GM12878 (cell line): ENCODE measurements around the gene CACUL1. TPM values are rescaled to one million over a fixed set of nuclear protein-coding genes. Genes with fewer than 3 reads are reported as not detected.

ENCODE experiments used
- ATAC-seq: fragments of 200-7000 bp; cut with Tn5 transposase; 3 replicates; pipeline ENCODE4 v1.9.1; 2020; ENCODE audit warnings: mild to moderate bottlenecking, moderate library complexity
- BruUV-seq: library from RNA; stranded (reverse); fragments of 400-500 nt; replicated peaks from 2 replicates; lab custom pipeline; 2021; lab: Mats Ljungman, UMichigan
- CTCF ChIA-PET: fragments of 300-600 bp; sonication (Branson Sonifier 250); formaldehyde crosslinking; extraction: SDS; loops from one replicate; lab custom pipeline; 2021; ENCODE audit warnings: inconsistent platforms; lab: Yijun Ruan, JAX
- POLR2A ChIA-PET: fragments of 350-600 bp; formaldehyde crosslinking; extraction: SDS; loops from one replicate; lab custom pipeline; 2021; ENCODE audit warnings: inconsistent platforms; lab: Charles Lee
- RAD21 ChIA-PET: fragments of 300-600 bp; sonication (Branson Sonifier 250); formaldehyde crosslinking; loops from one replicate; lab custom pipeline; 2023; ENCODE audit warnings: antibody characterized with exemption; ENCODE audit not compliant: unreplicated experiment; lab: Charles Lee
- SMC1A ChIA-PET: fragments of 300-600 bp; sonication (Branson Sonifier 250); formaldehyde crosslinking; loops from one replicate; lab custom pipeline; 2023; ENCODE audit not compliant: unreplicated experiment, uncharacterized antibody; lab: Charles Lee
- DNase-seq: peaks from one replicate; pipeline ENCODE4 v3.0.0-alpha.2; 2011; ENCODE audit warnings: low read depth, low spot score
- FAIRE-seq: peaks from 3 replicates; lab custom pipeline; 2011; peaks lifted over from hg19 to GRCh38; lab: Jason Lieb, UNC
- H2AFZ ChIP-seq: 2 replicates; pipeline ENCODE4 v1.6.0; 2011; ENCODE audit warnings: low read depth, low read length, control low read depth; ENCODE audit not compliant: control insufficient read depth
- H3K27ac ChIP-seq: 2 replicates; pipeline ENCODE4 v1.5.1; 2011; ENCODE audit warnings: control low read depth; ENCODE audit not compliant: control insufficient read depth, insufficient read depth
- H3K27me3 ChIP-seq, 2 experiments: replicated peaks in 1 of 2; 2 replicates each; pipeline versions ENCODE4 v1.6.0 to v1.6.1; 2011; ENCODE audit warnings: low read length in 1 of 2; ENCODE audit not compliant: control insufficient read depth in 2 of 2, insufficient read depth in 2 of 2
- H3K36me3 ChIP-seq, 2 experiments: 2 replicates each; pipeline ENCODE4 v1.5.1; 2011; ENCODE audit warnings: low read length in 1 of 2; ENCODE audit not compliant: control insufficient read depth in 2 of 2, insufficient read depth in 2 of 2
- H3K4me1 ChIP-seq: 2 replicates; pipeline ENCODE4 v1.6.1; 2011; ENCODE audit warnings: mild to moderate bottlenecking, low read length, moderate library complexity, mixed read lengths; ENCODE audit not compliant: control insufficient read depth, insufficient read depth
- H3K4me2 ChIP-seq: 2 replicates; pipeline ENCODE4 v1.6.0; 2011; ENCODE audit warnings: control low read depth; ENCODE audit not compliant: control insufficient read depth, insufficient read depth
- H3K4me3 ChIP-seq: fragments of 200-600 bp; sonication (generic); 2 replicates; pipeline ENCODE4 v1.5.1; 2016
- H3K79me2 ChIP-seq: 2 replicates; pipeline ENCODE4 v1.6.0; 2011; ENCODE audit warnings: low read length; ENCODE audit not compliant: control insufficient read depth, insufficient read depth
- H3K9ac ChIP-seq: 2 replicates; pipeline ENCODE4 v1.8.0; 2011; ENCODE audit warnings: low read length, control low read depth, mixed read lengths; ENCODE audit not compliant: control insufficient read depth, insufficient read depth
- H3K9me3 ChIP-seq: replicated peaks from 3 replicates; pipeline ENCODE4 v1.5.1; 2011; ENCODE audit warnings: mild to moderate bottlenecking, low read length; ENCODE audit not compliant: control insufficient read depth, insufficient read depth
- H4K20me1 ChIP-seq: 2 replicates; pipeline ENCODE4 v1.6.0; 2011; ENCODE audit not compliant: control insufficient read depth, insufficient read depth
- ATF3 ChIP-seq: IDR thresholded peaks from 2 replicates; pipeline ENCODE4 v1.6.1; 2011; ENCODE audit warnings: low read depth, mild to moderate bottlenecking, low read length, moderate library complexity, borderline replicate concordance; ENCODE audit errors: extremely low read depth
- BACH1 ChIP-seq: fragments of 450-650 bp; IDR thresholded peaks from 2 replicates; pipeline ENCODE4 v1.6.1; 2017; ENCODE audit warnings: mild to moderate bottlenecking, borderline replicate concordance
- BCL11A ChIP-seq: IDR thresholded peaks from 2 replicates; pipeline ENCODE4 v1.6.1; 2011; ENCODE audit warnings: low read depth, low read length
- BRCA1 ChIP-seq: IDR thresholded peaks from 2 replicates; pipeline ENCODE4 v1.6.1; 2011; ENCODE audit warnings: low read depth, low read length, improper control_type of control experiment
- E2F4 ChIP-seq: IDR thresholded peaks from 2 replicates; pipeline ENCODE4 v1.6.1; 2012; ENCODE audit warnings: low read depth, low read length, improper control_type of control experiment
- EED ChIP-seq: sonication (generic); IDR thresholded peaks from 2 replicates; pipeline ENCODE4 v1.6.1; 2016; ENCODE audit warnings: antibody characterized with exemption, low read depth
- ETV6 ChIP-seq, 2 experiments: fragments of 450-650 bp in 1 of 2; IDR thresholded peaks in 1 of 2; conservative IDR thresholded peaks in 1 of 2; 2 replicates each; pipeline ENCODE4 v1.6.1; 2014; ENCODE audit warnings: antibody characterized with exemption in 1 of 2, borderline replicate concordance in 1 of 2, low read depth in 1 of 2, mild to moderate bottlenecking in 1 of 2, moderate library complexity in 1 of 2
- IKZF2 ChIP-seq, 2 experiments: fragments of 450-650 bp; IDR thresholded peaks; 2 replicates each; pipeline ENCODE4 v1.6.1; 2017; ENCODE audit warnings: mild to moderate bottlenecking in 2 of 2, moderate library complexity in 2 of 2
- JUND ChIP-seq: IDR thresholded peaks from 2 replicates; pipeline ENCODE4 v1.6.1; 2012; ENCODE audit warnings: low read depth, mild to moderate bottlenecking, low read length, improper control_type of control experiment, moderate library complexity
- PBX3 ChIP-seq: IDR thresholded peaks from 2 replicates; pipeline ENCODE4 v1.6.1; 2011; ENCODE audit warnings: mild to moderate bottlenecking, low read depth, low read length, moderate library complexity; ENCODE audit not compliant: insufficient replicate concordance
- POLR2A ChIP-seq: IDR thresholded peaks from 2 replicates; pipeline ENCODE4 v1.6.1; 2011; ENCODE audit warnings: low read depth, mild to moderate bottlenecking, low read length
- SMC3 ChIP-seq: IDR thresholded peaks from 2 replicates; pipeline ENCODE4 v1.6.1; 2011; ENCODE audit warnings: low read length, improper control_type of control experiment, borderline replicate concordance
- SREBF1 ChIP-seq: IDR thresholded peaks from 2 replicates; pipeline ENCODE4 v1.6.1; 2012; ENCODE audit warnings: mild to moderate bottlenecking, low read length
- STAT3 ChIP-seq: IDR thresholded peaks from 2 replicates; pipeline ENCODE4 v1.6.1; 2011; ENCODE audit warnings: low read depth, low read length, improper control_type of control experiment
- TAF1 ChIP-seq: IDR thresholded peaks from 2 replicates; pipeline ENCODE4 v1.6.1; 2011; ENCODE audit warnings: mild to moderate bottlenecking, low read depth, low read length, borderline replicate concordance
- ZBTB40 ChIP-seq: fragments of 450-650 bp; IDR thresholded peaks from 2 replicates; pipeline ENCODE4 v1.6.1; 2016; ENCODE audit warnings: mild to moderate bottlenecking, moderate library complexity, borderline replicate concordance
- ZNF384 ChIP-seq: IDR thresholded peaks from 2 replicates; pipeline ENCODE4 v1.6.1; 2012; ENCODE audit warnings: low read depth, mild to moderate bottlenecking, low read length, improper control_type of control experiment, borderline replicate concordance
- WGBS: methylation state at CpG from one replicate; pipeline ENCODE4 v1.1.6; 2016; ENCODE audit warnings: low lambda C conversion rate; ENCODE audit not compliant: insufficient replicate concordance, insufficient coverage; ENCODE audit errors: missing lambda C conversion rate; 5-methylcytosine and 5-hydroxymethylcytosine counted together
- in situ Hi-C: fragments of 300-500 bp; cut with MboI; formaldehyde crosslinking; loops from 9 replicates; pipeline ENCODE4 v1.14.3; 2018; ENCODE audit warnings: mixed read lengths
- intact Hi-C: fragments of 100-400 bp; cut with micrococcal nuclease; formaldehyde crosslinking; loops from one replicate; pipeline ENCODE4 v1.14.2; 2022; ENCODE audit not compliant: unreplicated experiment
- polyA plus RNA-seq, 11 experiments: library from polyadenylated mRNA; depleted of rRNA in 4 of 11; unstranded in 6 of 11; stranded (reverse) in 5 of 11; fragments of >200 nt; fragmentation: Nextera tagmentation in 4 of 11; fragmentation: Illumina TruSeq in 1 of 11; extraction: Ambion mirVana in 4 of 11; extraction: Trizol in 1 of 11; gene quantifications; 1 replicate in 1 of 11; 2 replicates in 10 of 11; pipeline versions ENCODE4 v1.2.1 to v1.2.3, GENCODE V29; 2011 to 2016; ENCODE audit warnings: inconsistent platforms in 2 of 11, missing spikeins in 2 of 11, low read depth in 1 of 11
- total RNA-seq, 4 experiments: library from RNA; depleted of rRNA in 3 of 4; stranded (reverse); fragments of >200 nt in 3 of 4; fragmentation: Illumina TruSeq in 1 of 4; extraction: Trizol in 1 of 4; gene quantifications; 2 replicates each; pipeline versions ENCODE4 v1.2.1 to v1.2.3, GENCODE V29; 2013 to 2021

CACUL1 gene
- total and polyA plus RNA-seq, 10 of the 15 experiments (the other 5 are each of a cell fraction or from before 2014, with no cell fraction given): 7.4 to 23.2 (median 13.0) TPM

GRCh38 chr10:118725886-118726500 is 28.8 kb downstream of the CACUL1 start:
- no peak for DNase-seq
- Histone ChIP-seq H3K9ac (no peak overlapping the region), H3K9me3 (no peaks in the 10 kb centered on the region), H3K4me3 (no peak overlapping the region), H2AFZ (no peak overlapping the region), H3K27ac (no peak overlapping the region), H3K36me3 (peaks cover 0 to 6% of the 10 kb centered on the region in 2 experiments; a peak in 3 of 4 replicates), H3K4me1 (peaks cover 11% of the 10 kb centered on the region), H3K27me3 (no peaks in the 10 kb centered on the region), H3K79me2 (peaks cover 13% of the 10 kb centered on the region), H4K20me1 (0 out of 2 replicates have a peak, but pooled peaks cover 3% of the 10 kb centered on the region), H3K4me2 (no peak overlapping the region)
- POLR2A ChIA-PET: no interaction called here
- no peak for FAIRE-seq
- SMC1A ChIA-PET: interaction anchor here (0.6 to 0.7 kb wide), 2 partner anchors 158 to 290 kb away, joined by 3 read pairs; no protein-coding TSS in a partner anchor
- WGBS: 83% methylated on average over 4 of the region's 4 CpGs
- in situ Hi-C loops (loop anchor here (5.0 kb wide), 1 partner anchor 159 kb away; no protein-coding TSS in a partner anchor), intact Hi-C loops (no loop called here)
- CTCF ChIA-PET: interaction anchor here (1.2 to 7.5 kb wide), 3 partner anchors 9 to 157 kb away, joined by 3 to 72 read pairs (median 6); no protein-coding TSS in a partner anchor
- RAD21 ChIA-PET: interaction anchor here (1.2 kb wide), 1 partner anchor 20 kb away, joined by 3 read pairs; no protein-coding TSS in a partner anchor
- ATAC-seq: no peak
- no TSS peak for BruUV-seq
- TF ChIP-seq JUND (no peak), POLR2A (no peak), ZBTB40 (no peak), E2F4 (no peak), ZNF384 (no peak), TAF1 (no peak), BRCA1 (no peak), PBX3 (no peak), BCL11A (no peak), BACH1 (no peak), SMC3 (no peak), ATF3 (no peak), ETV6 (conservative IDR thresholded peaks at IDR 0.05 in 1 of 2, IDR thresholded peaks at IDR 0.05 in 1 of 2; ENCODE audit: borderline replicate concordance in 1 of 2, low read depth in 1 of 2) (no peak), SREBF1 (no peak), IKZF2 (IDR thresholded peaks at IDR 0.05) (no peak), STAT3 (no peak), EED (no peak)
